Measurements from ENCODE around the gene EIF1. TPM values are rescaled to one million over a fixed set of nuclear protein-coding genes. Genes with fewer than 3 reads are reported as not detected.
"Not testable (repeated sequence)": the region's sequence is repeated elsewhere in the genome, so short reads cannot be mapped to it uniquely, and the experiment has no call there.

Gene EIF1
- polyA plus RNA-seq, 3 donors, result 426 to 985 (median 580) TPM

- WGBS, 3 donors, result 91 to 94% (median 92%) methylated on average over 7 of the region's 7 CpGs
- no peak overlapping the region for H3K27ac ChIP-seq (ENCODE audit: low read depth, low read length)
Observed at GRCh38 chr17:41672153-41672552, 16.5 kb upstream of the EIF1 start.

- H3K27ac ChIP-seq (ENCODE audit: low read depth, low read length), result not testable (repeated sequence)
Observed at GRCh38 chr17:41675157-41676057, 13.3 kb upstream of the EIF1 start.

GRCh38 chr17:41676058-41676419 is 12.6 kb upstream of the EIF1 start:
- WGBS, 3 donors, result 49 to 90% (median 77%) methylated on average over 3 of the region's 3 CpGs
- H3K27ac ChIP-seq (ENCODE audit: low read depth, low read length), result no peak overlapping the region

More at GRCh38 chr17:41675157-41676057, 13.3 kb upstream of the EIF1 start:
- 64 to 86% (median 85%) methylated on average over 7 of the region's 7 CpGs for WGBS, 3 donors

- WGBS, 3 donors, result 80 to 88% (median 83%) methylated on average over 2 of the region's 2 CpGs
- H3K27ac ChIP-seq (ENCODE audit: low read depth, low read length), result no peak overlapping the region
Observed at GRCh38 chr17:41678411-41678906, 10.2 kb upstream of the EIF1 start.

- no peak overlapping the region for H3K27ac ChIP-seq (ENCODE audit: low read depth, low read length)
- WGBS, 3 donors, result 17 to 41% (median 21%) methylated on average over 6 of the region's 6 CpGs
Observed at GRCh38 chr17:41678907-41679739, 9.6 kb upstream of the EIF1 start.

- no peak overlapping the region for H3K27ac ChIP-seq (ENCODE audit: low read depth, low read length)
- WGBS, 3 donors, result 71 to 77% (median 75%) methylated on average over 5 of the region's 5 CpGs
Observed at GRCh38 chr17:41679740-41680425, 8.8 kb upstream of the EIF1 start.

- 81 to 86% (median 85%) methylated on average over 10 of the region's 10 CpGs for WGBS, 3 donors
- no peak overlapping the region for H3K27ac ChIP-seq (ENCODE audit: low read depth, low read length)
Observed at GRCh38 chr17:41680426-41681040, 8.2 kb upstream of the EIF1 start.

- WGBS, 3 donors, result 72 to 92% (median 83%) methylated on average over 3 of the region's 3 CpGs
- no peak overlapping the region for H3K27ac ChIP-seq (ENCODE audit: low read depth, low read length)
Observed at GRCh38 chr17:41681776-41682175, 6.9 kb upstream of the EIF1 start.

GRCh38 chr17:41682631-41683030 is 6.1 kb upstream of the EIF1 start:
- WGBS, 3 donors, result 52 to 83% (median 69%) methylated on average over 5 of the region's 5 CpGs
- no peak overlapping the region for H3K27ac ChIP-seq (ENCODE audit: low read depth, low read length)

GRCh38 chr17:41683441-41684007 is 5.2 kb upstream of the EIF1 start:
- WGBS, 3 donors, result 65 to 74% (median 68%) methylated on average over 8 of the region's 8 CpGs
- no peak overlapping the region for H3K27ac ChIP-seq (ENCODE audit: low read depth, low read length)

- 58 to 79% (median 69%) methylated on average over 4 of the region's 4 CpGs for WGBS, 3 donors
Observed at GRCh38 chr17:41684035-41684434, 4.7 kb upstream of the EIF1 start.

GRCh38 chr17:41685753-41686152 is 2.9 kb upstream of the EIF1 start:
- 92 to 94% (median 94%) methylated on average over 13 of the region's 13 CpGs for WGBS, 3 donors
- H3K27ac ChIP-seq (ENCODE audit: low read depth, low read length), result not testable (repeated sequence)

More at GRCh38 chr17:41684035-41684434, 4.7 kb upstream of the EIF1 start:
- no peak overlapping the region for H3K27ac ChIP-seq (ENCODE audit: low read depth, low read length)

GRCh38 chr17:41686281-41686680 is 2.4 kb upstream of the EIF1 start:
- no peak overlapping the region for H3K27ac ChIP-seq (ENCODE audit: low read depth, low read length)
- WGBS, 3 donors, result 77 to 91% (median 90%) methylated on average over 4 of the region's 4 CpGs

- WGBS, 3 donors, result 5 to 6% (median 6%) methylated on average over 23 of the region's 23 CpGs
Observed at GRCh38 chr17:41687828-41688640, 651 bp upstream of the EIF1 start.

GRCh38 chr17:41689497-41690299 is 1.0 kb downstream of the EIF1 start:
- WGBS, 3 donors, result 1 to 3% (median 2%) methylated on average over 27 of the region's 27 CpGs
- no peak overlapping the region for H3K27ac ChIP-seq (ENCODE audit: low read depth, low read length)

More at GRCh38 chr17:41687828-41688640, 651 bp upstream of the EIF1 start:
- peak overlapping the region; percentile 100 for H3K27ac ChIP-seq (ENCODE audit: low read depth, low read length)

GRCh38 chr17:41690497-41690896 is 1.8 kb downstream of the EIF1 start:
- WGBS, 3 donors, result 57 to 66% (median 64%) methylated on average over 2 of the region's 2 CpGs
- H3K27ac ChIP-seq (ENCODE audit: low read depth, low read length), result no peak overlapping the region
